HepG2 (cell line): ENCODE data around the gene PAQR6. TPM values are rescaled to one million over a fixed set of nuclear protein-coding genes. Genes with fewer than 3 reads are reported as not detected.

Source experiments
- ATAC-seq: fragments of 200-7000 bp; cut with Tn5 transposase; 3 replicates; pipeline ENCODE4 v1.9.1; 2020; ENCODE audit warnings: mild to moderate bottlenecking, moderate library complexity
- BruUV-seq: library from RNA; stranded (reverse); fragments of 400-500 nt; replicated peaks from 2 replicates; lab custom pipeline; 2021; lab: Mats Ljungman, UMichigan
- CTCF ChIA-PET: fragments of 300-600 bp; formaldehyde crosslinking; extraction: SDS; loops from one replicate; lab custom pipeline; 2021; ENCODE audit warnings: low total read pairs, inconsistent platforms, low intra/inter-chr PET ratio; lab: Yijun Ruan, JAX
- POLR2A ChIA-PET: fragments of 350-600 bp; sonication (Branson Sonifier 250); formaldehyde crosslinking; loops from one replicate; lab custom pipeline; 2020; ENCODE audit warnings: antibody characterized with exemption, inconsistent platforms; lab: Yijun Ruan, JAX
- DNase-seq: peaks from one replicate; pipeline ENCODE4 v3.0.0-alpha.2; 2015; ENCODE audit warnings: low spot score
- FAIRE-seq: peaks from 3 replicates; lab custom pipeline; 2011; peaks lifted over from hg19 to GRCh38; lab: Jason Lieb, UNC
- H2AFZ ChIP-seq: one replicate; pipeline ENCODE4 v1.6.1; 2011; ENCODE audit warnings: low read length, inconsistent platforms
- H3K27ac ChIP-seq: fragments of 300-600 bp; 3 replicates; pipeline ENCODE4 v1.8.0; 2011; ENCODE audit warnings: mixed run types, mild to moderate bottlenecking, mixed read lengths, low read length, inconsistent platforms; ENCODE audit not compliant: insufficient read depth; ENCODE audit errors: extremely low read length
- H3K27me3 ChIP-seq, 2 experiments: fragments of 200-600 bp in 1 of 2; 2 replicates in 1 of 2; 3 replicates in 1 of 2; pipeline versions ENCODE4 v1.6.0 to v1.8.0; 2011; ENCODE audit warnings: low read length in 2 of 2, mild to moderate bottlenecking in 2 of 2, moderate library complexity in 2 of 2, inconsistent platforms in 1 of 2; ENCODE audit not compliant: insufficient read depth in 2 of 2, control insufficient read depth in 1 of 2
- H3K36me3 ChIP-seq, 2 experiments: fragments of 200-600 bp in 1 of 2; replicated peaks in 1 of 2; 2 replicates in 1 of 2; 3 replicates in 1 of 2; pipeline versions ENCODE4 v1.5.1 to v1.8.0; 2011; ENCODE audit warnings: low read length in 2 of 2, inconsistent platforms in 1 of 2; ENCODE audit not compliant: insufficient read depth in 2 of 2, control insufficient read depth in 1 of 2
- H3K4me1 ChIP-seq: 2 replicates; pipeline ENCODE4 v1.5.1; 2012; ENCODE audit warnings: low read length, inconsistent platforms; ENCODE audit not compliant: insufficient read depth
- H3K4me2 ChIP-seq: 2 replicates; pipeline ENCODE4 v1.6.0; 2011; ENCODE audit warnings: low read depth, low read length, inconsistent platforms
- H3K4me3 ChIP-seq, 3 experiments: fragments of 200-600 bp in 1 of 3; sonication (generic), shearing (Covaris generic) in 1 of 3; replicated peaks in 1 of 3; 2 replicates each; pipeline ENCODE4 v1.5.1; 2011 to 2016; ENCODE audit warnings: low read length in 3 of 3, inconsistent platforms in 2 of 3, low read depth in 2 of 3, mild to moderate bottlenecking in 2 of 3, control low read depth in 1 of 3, mixed read lengths in 1 of 3; ENCODE audit not compliant: insufficient read depth in 1 of 3
- H3K79me2 ChIP-seq: one replicate; pipeline ENCODE4 v1.6.1; 2011; ENCODE audit warnings: low read length, inconsistent platforms; ENCODE audit not compliant: insufficient read depth
- H3K9ac ChIP-seq: 2 replicates; pipeline ENCODE4 v1.6.0; 2011; ENCODE audit warnings: mild to moderate bottlenecking, low read depth, low read length, inconsistent platforms; ENCODE audit not compliant: insufficient read depth
- H3K9me3 ChIP-seq: 2 replicates; pipeline ENCODE4 v1.5.1; 2012; ENCODE audit warnings: mild to moderate bottlenecking, low read length
- H4K20me1 ChIP-seq: 2 replicates; pipeline ENCODE4 v1.6.0; 2011; ENCODE audit warnings: inconsistent platforms, mild to moderate bottlenecking, low read length, moderate library complexity; ENCODE audit not compliant: insufficient read depth
- REXO4 ChIP-seq: sonication (generic); formaldehyde crosslinking; IDR thresholded peaks from 2 replicates; pipeline ENCODE4 v1.8.0; 2022; ENCODE audit warnings: missing genetic modification reagents, mild to moderate bottlenecking, borderline replicate concordance
- TEAD3 ChIP-seq: optimal IDR thresholded peaks from 2 replicates; pipeline ENCODE3; 2016; ENCODE audit warnings: borderline replicate concordance
- ZFX ChIP-seq: sonication (generic); formaldehyde crosslinking; IDR thresholded peaks from 2 replicates; pipeline ENCODE4 v1.4.0; 2020; ENCODE audit warnings: mild to moderate bottlenecking, low read depth, missing genetic modification reagents, moderate library complexity
- ZNF12 ChIP-seq: sonication (generic); formaldehyde crosslinking; IDR thresholded peaks from 2 replicates; pipeline ENCODE4 v1.5.0; 2020; ENCODE audit warnings: missing genetic modification reagents
- WGBS: methylation state at CpG from one replicate; pipeline ENCODE4 v1.1.6; 2017; ENCODE audit warnings: low lambda C conversion rate; 5-methylcytosine and 5-hydroxymethylcytosine counted together
- in situ Hi-C: cut with HindIII; loops from 2 replicates; pipeline ENCODE4 v1.10.0; 2017; ENCODE audit warnings: low pct_unique_long_range_greater_than_20kb; ENCODE audit not compliant: extremely low pct_ligation_motif_present
- intact Hi-C: fragments of 100-400 bp; cut with micrococcal nuclease; formaldehyde crosslinking; loops from one replicate; pipeline ENCODE4 v1.10.0; 2022; ENCODE audit not compliant: unreplicated experiment
- polyA plus RNA-seq, 8 experiments: library from polyadenylated mRNA; depleted of rRNA in 3 of 8; stranded (reverse) in 7 of 8; unstranded in 1 of 8; fragments of >200 nt; fragmentation: Illumina TruSeq in 4 of 8; extraction: Trizol in 4 of 8; gene quantifications; 2 replicates each; pipeline versions ENCODE4 v1.2.1 to v1.2.3, GENCODE V29; 2011 to 2016; ENCODE audit warnings: low read depth in 4 of 8, missing spikeins in 1 of 8, mixed read lengths in 1 of 8; ENCODE audit not compliant: insufficient read depth in 1 of 8
- total RNA-seq, 5 experiments: library from RNA; depleted of rRNA; stranded (reverse); fragments of >200 nt; fragmentation: Illumina TruSeq; extraction: Trizol; gene quantifications; 2 replicates each; pipeline ENCODE4 v1.2.3, GENCODE V29; 2016; ENCODE audit warnings: low read depth in 1 of 5
- TF ChIP-seq, protein P1 (sequence below): sonication (generic); formaldehyde crosslinking; IDR thresholded peaks from 2 replicates; pipeline ENCODE4 v1.4.0; 2020; ENCODE audit warnings: missing genetic modification reagents
- TF ChIP-seq, protein P2 (sequence below): sonication (generic); formaldehyde crosslinking; IDR thresholded peaks from 2 replicates; pipeline ENCODE4 v1.5.0; 2020; ENCODE audit warnings: mild to moderate bottlenecking, missing genetic modification reagents, borderline replicate concordance

PAQR6 gene
- total and polyA plus RNA-seq, 2 of the 13 experiments (the other 11 are each of a cell fraction or from before 2014, with no cell fraction given) = 0.82 to 1.4 TPM

DNA sequence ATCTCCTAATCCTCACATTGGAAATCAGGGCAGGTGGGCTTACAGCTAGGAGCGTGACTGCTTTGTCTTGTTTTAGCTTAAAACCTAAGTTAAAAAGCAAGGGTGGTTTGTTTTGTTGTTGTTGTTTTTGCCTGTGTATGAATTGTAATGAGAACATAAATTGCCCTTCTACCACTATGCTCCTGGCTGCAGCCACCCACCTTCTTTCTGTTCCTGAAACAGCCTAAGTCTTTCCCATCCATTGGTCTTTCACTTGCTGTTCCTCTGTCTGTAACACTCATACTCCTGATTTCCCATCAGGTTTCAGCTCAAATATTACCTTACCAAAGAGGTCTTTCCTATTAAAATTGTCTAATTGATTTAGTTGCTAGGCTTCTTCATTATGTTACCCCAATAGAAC, 35.7 kb upstream of the PAQR6 start:
- no peak for ATAC-seq
- Histone ChIP-seq H3K79me2 (peaks cover 49% of the 10 kb centered on the region), H4K20me1 (peaks cover 14% of the 10 kb centered on the region), H3K9me3 (no peaks in the 10 kb centered on the region), H3K4me3 (peak overlapping the region; percentile 71 to 95 (median 87)), H2AFZ (no peak overlapping the region), H3K4me1 (peaks cover 33% of the 10 kb centered on the region), H3K27me3 (no peaks in the 10 kb centered on the region; a peak in 1 of 5 replicates), H3K9ac (peak overlapping the region; percentile 96), H3K27ac (peak overlapping the region; percentile 78), H3K4me2 (peak overlapping the region; percentile 86), H3K36me3 (peaks cover 5 to 21% of the 10 kb centered on the region in 2 experiments)
- POLR2A ChIA-PET = interaction anchor here (0.8 to 7.1 kb wide), 12 partner anchors 11 to 90 kb away, joined by 3 to 115 read pairs (median 6); partner anchors contain the start of genes CCT3, GLMP, PAQR6 and PMF1
- CTCF ChIA-PET = no interaction called here
- TF ChIP-seq, protein P1, sequence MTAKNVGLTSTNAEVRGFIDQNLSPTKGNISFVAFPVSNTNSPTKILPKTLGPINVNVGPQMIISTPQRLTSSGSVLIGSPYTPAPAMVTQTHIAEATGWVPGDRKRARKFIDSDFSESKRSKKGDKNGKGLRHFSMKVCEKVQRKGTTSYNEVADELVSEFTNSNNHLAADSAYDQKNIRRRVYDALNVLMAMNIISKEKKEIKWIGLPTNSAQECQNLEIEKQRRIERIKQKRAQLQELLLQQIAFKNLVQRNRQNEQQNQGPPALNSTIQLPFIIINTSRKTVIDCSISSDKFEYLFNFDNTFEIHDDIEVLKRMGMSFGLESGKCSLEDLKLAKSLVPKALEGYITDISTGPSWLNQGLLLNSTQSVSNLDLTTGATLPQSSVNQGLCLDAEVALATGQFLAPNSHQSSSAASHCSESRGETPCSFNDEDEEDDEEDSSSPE = no peak
- intact Hi-C loops = no loop called here
- DNase-seq = no peak
- FAIRE-seq = no peak
- in situ Hi-C loops = no loop called here
- no TSS peak for BruUV-seq
- WGBS = 84% methylated on average over 1 of the region's 1 CpG

DNA sequence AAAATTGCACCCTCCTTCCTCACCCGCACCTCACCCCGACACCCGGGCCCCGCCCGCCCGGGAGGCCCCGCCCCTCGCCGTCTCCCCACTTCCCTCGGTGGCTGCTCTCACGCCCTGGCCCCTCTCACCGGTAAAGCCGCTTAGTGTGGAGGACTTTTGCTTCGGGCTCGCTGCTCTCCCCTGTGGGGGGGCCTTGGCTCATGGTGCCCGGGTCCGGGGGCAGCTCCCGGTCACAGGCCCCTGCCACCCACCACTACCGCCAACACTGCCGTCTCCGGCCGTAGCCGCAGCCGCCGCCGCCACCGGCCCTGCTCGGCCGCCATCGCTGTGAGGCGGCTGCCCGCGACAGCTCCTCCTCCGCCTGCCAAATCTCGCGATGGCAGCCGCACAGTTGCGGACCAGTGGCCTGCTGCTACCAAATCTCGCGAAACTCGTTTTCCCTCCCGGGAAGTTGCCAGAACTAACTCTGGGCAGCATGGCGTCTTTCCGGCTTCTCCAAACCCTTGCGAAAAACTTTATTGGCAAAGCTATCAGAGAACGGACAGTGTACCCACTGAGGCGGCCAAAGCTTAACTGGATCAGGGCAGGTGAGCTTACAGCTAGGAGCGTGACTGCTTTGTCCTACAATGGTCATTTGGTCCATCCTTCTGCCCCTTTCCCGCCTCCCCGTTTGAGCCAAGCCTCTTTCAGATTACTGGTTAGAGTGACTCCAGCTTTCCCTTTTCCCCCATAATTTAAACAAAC, 34.8 kb upstream of the PAQR6 start, which contains the start of gene SMG5:
TSS of gene SMG5 (minus strand) at position 347 of the 744 bp plus-strand sequence. CDS start at position 202, 145 bp downstream.
- H3K79me2 ChIP-seq = peaks cover 50% of the 10 kb centered on the region
- H3K4me3 ChIP-seq = peak within 1 kb of the TSS; percentile 71 to 95 (median 87)
- peaks cover 33% of the 10 kb centered on the region for H3K4me1 ChIP-seq
- ChIA-PET POLR2A (interaction anchor here (0.8 to 7.1 kb wide), 22 partner anchors 11 to 229 kb away, joined by 3 to 115 read pairs (median 5); partner anchors contain the start of genes CCT3, GLMP, LAMTOR2 and PAQR6), CTCF (no interaction called here)
- peak within 1 kb of the TSS; percentile 77 for H2AFZ ChIP-seq
- peak; percentile 93 for ATAC-seq
- peaks cover 9 to 30% of the 10 kb centered on the region in 2 experiments for H3K36me3 ChIP-seq
- DNase-seq = peak; percentile 97
- 1% methylated on average over 16 of the region's 50 CpGs for WGBS
- no TSS peak for BruUV-seq
- peak within 1 kb of the TSS; percentile 96 for H3K9ac ChIP-seq
- in situ Hi-C loops = no loop called here
- intact Hi-C loops = no loop called here
- no peaks in the 10 kb centered on the region for H3K9me3 ChIP-seq
- peak; percentile 88 for FAIRE-seq
- H3K27ac ChIP-seq = peak within 1 kb of the TSS; percentile 78
- no peaks in the 10 kb centered on the region; a peak in 1 of 5 replicates for H3K27me3 ChIP-seq
- H3K4me2 ChIP-seq = peak within 1 kb of the TSS; percentile 88
- H4K20me1 ChIP-seq = peaks cover 14% of the 10 kb centered on the region
- TF ChIP-seq ZNF12 (CRISPR knock-in tag) (peak; percentile 52; the same call in 1 of the 2 replicates), TEAD3 (CRISPR knock-in tag) (peak; percentile 31), REXO4 (CRISPR knock-in tag) (no peak), ZFX (peak; percentile 79)
- TF ChIP-seq, protein P2, sequence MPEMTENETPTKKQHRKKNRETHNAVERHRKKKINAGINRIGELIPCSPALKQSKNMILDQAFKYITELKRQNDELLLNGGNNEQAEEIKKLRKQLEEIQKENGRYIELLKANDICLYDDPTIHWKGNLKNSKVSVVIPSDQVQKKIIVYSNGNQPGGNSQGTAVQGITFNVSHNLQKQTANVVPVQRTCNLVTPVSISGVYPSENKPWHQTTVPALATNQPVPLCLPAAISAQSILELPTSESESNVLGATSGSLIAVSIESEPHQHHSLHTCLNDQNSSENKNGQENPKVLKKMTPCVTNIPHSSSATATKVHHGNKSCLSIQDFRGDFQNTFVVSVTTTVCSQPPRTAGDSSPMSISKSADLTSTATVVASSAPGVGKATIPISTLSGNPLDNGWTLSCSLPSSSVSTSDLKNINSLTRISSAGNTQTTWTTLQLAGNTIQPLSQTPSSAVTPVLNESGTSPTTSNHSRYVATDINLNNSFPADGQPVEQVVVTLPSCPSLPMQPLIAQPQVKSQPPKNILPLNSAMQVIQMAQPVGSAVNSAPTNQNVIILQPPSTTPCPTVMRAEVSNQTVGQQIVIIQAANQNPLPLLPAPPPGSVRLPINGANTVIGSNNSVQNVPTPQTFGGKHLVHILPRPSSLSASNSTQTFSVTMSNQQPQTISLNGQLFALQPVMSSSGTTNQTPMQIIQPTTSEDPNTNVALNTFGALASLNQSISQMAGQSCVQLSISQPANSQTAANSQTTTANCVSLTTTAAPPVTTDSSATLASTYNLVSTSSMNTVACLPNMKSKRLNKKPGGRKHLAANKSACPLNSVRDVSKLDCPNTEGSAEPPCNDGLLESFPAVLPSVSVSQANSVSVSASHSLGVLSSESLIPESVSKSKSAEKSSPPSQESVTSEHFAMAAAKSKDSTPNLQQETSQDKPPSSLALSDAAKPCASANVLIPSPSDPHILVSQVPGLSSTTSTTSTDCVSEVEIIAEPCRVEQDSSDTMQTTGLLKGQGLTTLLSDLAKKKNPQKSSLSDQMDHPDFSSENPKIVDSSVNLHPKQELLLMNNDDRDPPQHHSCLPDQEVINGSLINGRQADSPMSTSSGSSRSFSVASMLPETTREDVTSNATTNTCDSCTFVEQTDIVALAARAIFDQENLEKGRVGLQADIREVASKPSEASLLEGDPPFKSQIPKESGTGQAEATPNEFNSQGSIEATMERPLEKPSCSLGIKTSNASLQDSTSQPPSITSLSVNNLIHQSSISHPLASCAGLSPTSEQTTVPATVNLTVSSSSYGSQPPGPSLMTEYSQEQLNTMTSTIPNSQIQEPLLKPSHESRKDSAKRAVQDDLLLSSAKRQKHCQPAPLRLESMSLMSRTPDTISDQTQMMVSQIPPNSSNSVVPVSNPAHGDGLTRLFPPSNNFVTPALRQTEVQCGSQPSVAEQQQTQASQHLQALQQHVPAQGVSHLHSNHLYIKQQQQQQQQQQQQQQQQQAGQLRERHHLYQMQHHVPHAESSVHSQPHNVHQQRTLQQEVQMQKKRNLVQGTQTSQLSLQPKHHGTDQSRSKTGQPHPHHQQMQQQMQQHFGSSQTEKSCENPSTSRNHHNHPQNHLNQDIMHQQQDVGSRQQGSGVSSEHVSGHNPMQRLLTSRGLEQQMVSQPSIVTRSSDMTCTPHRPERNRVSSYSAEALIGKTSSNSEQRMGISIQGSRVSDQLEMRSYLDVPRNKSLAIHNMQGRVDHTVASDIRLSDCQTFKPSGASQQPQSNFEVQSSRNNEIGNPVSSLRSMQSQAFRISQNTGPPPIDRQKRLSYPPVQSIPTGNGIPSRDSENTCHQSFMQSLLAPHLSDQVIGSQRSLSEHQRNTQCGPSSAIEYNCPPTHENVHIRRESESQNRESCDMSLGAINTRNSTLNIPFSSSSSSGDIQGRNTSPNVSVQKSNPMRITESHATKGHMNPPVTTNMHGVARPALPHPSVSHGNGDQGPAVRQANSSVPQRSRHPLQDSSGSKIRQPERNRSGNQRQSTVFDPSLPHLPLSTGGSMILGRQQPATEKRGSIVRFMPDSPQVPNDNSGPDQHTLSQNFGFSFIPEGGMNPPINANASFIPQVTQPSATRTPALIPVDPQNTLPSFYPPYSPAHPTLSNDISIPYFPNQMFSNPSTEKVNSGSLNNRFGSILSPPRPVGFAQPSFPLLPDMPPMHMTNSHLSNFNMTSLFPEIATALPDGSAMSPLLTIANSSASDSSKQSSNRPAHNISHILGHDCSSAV (CRISPR knock-in tag) = no peak
